PC-3 (cell line): ENCODE results near the gene DNAH1. TPM values are rescaled to one million over a fixed set of nuclear protein-coding genes. Genes with fewer than 3 reads are reported as not detected.

Experiments used
- ATAC-seq: fragments of 200-7000 bp; cut with Tn5 transposase; 2 replicates; pipeline ENCODE4 v1.9.1; 2020; ENCODE audit warnings: mild to moderate bottlenecking, moderate library complexity
- BruUV-seq: library from RNA; stranded (reverse); fragments of 400-500 nt; replicated peaks from 2 replicates; lab custom pipeline; 2021; lab: Mats Ljungman, UMichigan
- CTCF ChIA-PET: fragments of 300-600 bp; sonication (Branson Sonifier 250); formaldehyde crosslinking; loops from one replicate; lab custom pipeline; 2022; ENCODE audit warnings: antibody characterized with exemption; lab: Charles Lee
- POLR2A ChIA-PET: fragments of 300-600 bp; sonication (Branson Sonifier 250); formaldehyde crosslinking; loops from one replicate; lab custom pipeline; 2022; ENCODE audit warnings: antibody characterized with exemption; ENCODE audit not compliant: unreplicated experiment; lab: Charles Lee
- DNase-seq: peaks from one replicate; pipeline ENCODE4 v3.0.0-alpha.2; 2015
- H2AFZ ChIP-seq: fragments of 300-600 bp; sonication (generic); 2 replicates; pipeline ENCODE4 v1.6.0; 2016; ENCODE audit warnings: antibody characterized with exemption, low read length
- H3F3A ChIP-seq: fragments of 300-600 bp; sonication (generic); one replicate; pipeline ENCODE4 v1.6.0; 2017; ENCODE audit warnings: antibody characterized with exemption, low read length, control low read depth, mild to moderate bottlenecking; ENCODE audit not compliant: unreplicated experiment
- H3K27ac ChIP-seq: fragments of 300-600 bp; sonication (generic); 2 replicates; pipeline ENCODE4 v1.5.1; 2016; ENCODE audit warnings: mild to moderate bottlenecking, low read length
- H3K27me3 ChIP-seq: fragments of 300-600 bp; sonication (generic); 2 replicates; pipeline ENCODE4 v1.6.1; 2016; ENCODE audit warnings: low read length, mixed read lengths
- H3K36me3 ChIP-seq: fragments of 300-600 bp; sonication (generic); 2 replicates; pipeline ENCODE4 v1.6.1; 2016; ENCODE audit warnings: low read depth, mixed run types, low read length, mixed read lengths
- H3K4me1 ChIP-seq: fragments of 300-600 bp; sonication (generic); 2 replicates; pipeline ENCODE4 v1.5.1; 2016; ENCODE audit warnings: low read length; ENCODE audit not compliant: insufficient read depth
- H3K4me2 ChIP-seq: fragments of 300-600 bp; sonication (generic); 2 replicates; pipeline ENCODE4 v1.6.0; 2016; ENCODE audit warnings: low read length
- H3K4me3 ChIP-seq: fragments of 300-600 bp; sonication (generic); 2 replicates; pipeline ENCODE4 v1.5.1; 2016; ENCODE audit warnings: mild to moderate bottlenecking, low read length, mixed read lengths
- H3K79me2 ChIP-seq: fragments of 300-600 bp; sonication (generic); 2 replicates; pipeline ENCODE4 v1.6.1; 2017; ENCODE audit warnings: low read length, mixed read lengths
- H3K9ac ChIP-seq: fragments of 300-600 bp; sonication (generic); 2 replicates; pipeline ENCODE4 v1.6.0; 2016; ENCODE audit warnings: mild to moderate bottlenecking, low read length
- H3K9me2 ChIP-seq: fragments of 300-600 bp; sonication (generic); replicated peaks from 2 replicates; pipeline ENCODE4 v1.6.1; 2016; ENCODE audit warnings: mixed run types, low read length, mixed read lengths
- H3K9me3 ChIP-seq: fragments of 300-600 bp; sonication (generic); 2 replicates; pipeline ENCODE4 v1.6.1; 2016; ENCODE audit warnings: low read length, mixed read lengths
- H4K20me1 ChIP-seq: fragments of 300-600 bp; sonication (generic); 2 replicates; pipeline ENCODE4 v1.6.1; 2016; ENCODE audit warnings: low read length, mixed read lengths
- CTCF ChIP-seq: fragments of 300-600 bp; sonication (generic); conservative IDR thresholded peaks from 2 replicates; pipeline ENCODE4 v1.5.1; 2017; ENCODE audit warnings: antibody characterized with exemption, low read depth, mild to moderate bottlenecking, low read length
- EZH2 ChIP-seq: fragments of 300-600 bp; sonication (generic); IDR thresholded peaks from one replicate; pipeline ENCODE4 v1.6.1; 2017; ENCODE audit warnings: antibody characterized with exemption, mild to moderate bottlenecking, low read length; ENCODE audit not compliant: unreplicated experiment
- EZH2phosphoT487 ChIP-seq: fragments of 300-600 bp; sonication (generic); IDR thresholded peaks from 2 replicates; pipeline ENCODE4 v1.6.1; 2018; ENCODE audit warnings: mild to moderate bottlenecking, antibody characterized with exemption, low read length, borderline replicate concordance
- intact Hi-C: fragments of 100-400 bp; cut with micrococcal nuclease; formaldehyde crosslinking; loops from 2 replicates; pipeline ENCODE4 v1.9.0; 2023
- total RNA-seq: library from RNA; depleted of rRNA; stranded (reverse); fragments of >200 nt; gene quantifications from 2 replicates; pipeline ENCODE4 v1.2.3, GENCODE V29; 2014

The DNAH1 gene
- total RNA-seq, 1 experiment from 2014 or later = 2.2 TPM

- CTCF ChIA-PET = no interaction called here
- POLR2A ChIA-PET = no interaction called here
- DNase-seq = no peak
- H2AFZ ChIP-seq = no peak overlapping the region
- H3K36me3 ChIP-seq = no peaks in the 10 kb centered on the region
- ATAC-seq = no peak
- BruUV-seq = no TSS peak
- no peaks in the 10 kb centered on the region for H3K4me1 ChIP-seq
- no peak for TF ChIP-seq EZH2
- TF ChIP-seq CTCF = no peak
- TF ChIP-seq EZH2phosphoT487 = no peak
- no peak overlapping the region for H3K27ac ChIP-seq
- H3K79me2 ChIP-seq = no peaks in the 10 kb centered on the region
- no peaks in the 10 kb centered on the region for H3K9me2 ChIP-seq
- no peaks in the 10 kb centered on the region for H3F3A ChIP-seq
- no peaks in the 10 kb centered on the region for H4K20me1 ChIP-seq
- intact Hi-C loops = no loop called here
- no peaks in the 10 kb centered on the region for H3K27me3 ChIP-seq
- H3K9ac ChIP-seq = no peak overlapping the region
- no peak overlapping the region for H3K4me2 ChIP-seq
- H3K4me3 ChIP-seq = no peak overlapping the region
- no peaks in the 10 kb centered on the region for H3K9me3 ChIP-seq
Observed at GRCh38 chr3:52432225-52432624, 116.1 kb downstream of the DNAH1 start.

- no peak overlapping the region for H3K9ac ChIP-seq
- H3K79me2 ChIP-seq = no peaks in the 10 kb centered on the region
- H4K20me1 ChIP-seq = no peaks in the 10 kb centered on the region
- TF ChIP-seq EZH2phosphoT487 = no peak
- TF ChIP-seq CTCF = no peak
- no peak for TF ChIP-seq EZH2
- ATAC-seq = no peak
- no peaks in the 10 kb centered on the region for H3K9me2 ChIP-seq
- H3K4me3 ChIP-seq = no peak overlapping the region
- H3K9me3 ChIP-seq = no peaks in the 10 kb centered on the region
- H3K36me3 ChIP-seq = no peaks in the 10 kb centered on the region
- ChIA-PET POLR2A (no interaction called here), CTCF (no interaction called here)
- no peak overlapping the region for H2AFZ ChIP-seq
- no peaks in the 10 kb centered on the region for H3K27me3 ChIP-seq
- H3K27ac ChIP-seq = no peak overlapping the region
- peaks cover 3% of the 10 kb centered on the region for H3K4me1 ChIP-seq
- H3F3A ChIP-seq = no peaks in the 10 kb centered on the region
- no peak overlapping the region for H3K4me2 ChIP-seq
- intact Hi-C loops = no loop called here
- no peak for DNase-seq
- BruUV-seq = no TSS peak
Observed at GRCh38 chr3:52432691-52433141, 116.6 kb downstream of the DNAH1 start.

GRCh38 chr3:52433328-52433995 lies 117.3 kb downstream of the DNAH1 start:
- CTCF ChIA-PET = no interaction called here
- BruUV-seq = no TSS peak
- Histone ChIP-seq H2AFZ (no peak overlapping the region), H3K27me3 (no peaks in the 10 kb centered on the region), H3K9me3 (no peaks in the 10 kb centered on the region), H3K4me1 (peaks cover 10% of the 10 kb centered on the region), H3K4me3 (no peak overlapping the region), H3K9ac (no peak overlapping the region), H3K36me3 (no peaks in the 10 kb centered on the region), H3F3A (no peaks in the 10 kb centered on the region), H3K4me2 (no peak overlapping the region), H3K79me2 (no peaks in the 10 kb centered on the region), H3K27ac (no peak overlapping the region), H3K9me2 (no peaks in the 10 kb centered on the region), H4K20me1 (no peaks in the 10 kb centered on the region)
- intact Hi-C loops = no loop called here
- DNase-seq = no peak
- POLR2A ChIA-PET = no interaction called here
- no peak for ATAC-seq
- TF ChIP-seq EZH2 (no peak), CTCF (no peak), EZH2phosphoT487 (no peak)
